ENCODE data around the gene FIZ1. TPM values are rescaled to one million over a fixed set of nuclear protein-coding genes. Genes with fewer than 3 reads are reported as not detected.
"Not testable (repeated sequence)": the region's sequence is repeated elsewhere in the genome, so short reads cannot be mapped to it uniquely, and the experiment has no call there.

FIZ1 gene
- total RNA-seq, 1 donor from 2014 or later: 3.3 TPM

- DNase-seq (ENCODE audit: low spot score in 2 of 2): peak in 1 of 2 donors; percentile 46
- FAIRE-seq: no peak
Observed at GRCh38 chr19:55579766-55580621, 19.3 kb downstream of the FIZ1 start.

DNA sequence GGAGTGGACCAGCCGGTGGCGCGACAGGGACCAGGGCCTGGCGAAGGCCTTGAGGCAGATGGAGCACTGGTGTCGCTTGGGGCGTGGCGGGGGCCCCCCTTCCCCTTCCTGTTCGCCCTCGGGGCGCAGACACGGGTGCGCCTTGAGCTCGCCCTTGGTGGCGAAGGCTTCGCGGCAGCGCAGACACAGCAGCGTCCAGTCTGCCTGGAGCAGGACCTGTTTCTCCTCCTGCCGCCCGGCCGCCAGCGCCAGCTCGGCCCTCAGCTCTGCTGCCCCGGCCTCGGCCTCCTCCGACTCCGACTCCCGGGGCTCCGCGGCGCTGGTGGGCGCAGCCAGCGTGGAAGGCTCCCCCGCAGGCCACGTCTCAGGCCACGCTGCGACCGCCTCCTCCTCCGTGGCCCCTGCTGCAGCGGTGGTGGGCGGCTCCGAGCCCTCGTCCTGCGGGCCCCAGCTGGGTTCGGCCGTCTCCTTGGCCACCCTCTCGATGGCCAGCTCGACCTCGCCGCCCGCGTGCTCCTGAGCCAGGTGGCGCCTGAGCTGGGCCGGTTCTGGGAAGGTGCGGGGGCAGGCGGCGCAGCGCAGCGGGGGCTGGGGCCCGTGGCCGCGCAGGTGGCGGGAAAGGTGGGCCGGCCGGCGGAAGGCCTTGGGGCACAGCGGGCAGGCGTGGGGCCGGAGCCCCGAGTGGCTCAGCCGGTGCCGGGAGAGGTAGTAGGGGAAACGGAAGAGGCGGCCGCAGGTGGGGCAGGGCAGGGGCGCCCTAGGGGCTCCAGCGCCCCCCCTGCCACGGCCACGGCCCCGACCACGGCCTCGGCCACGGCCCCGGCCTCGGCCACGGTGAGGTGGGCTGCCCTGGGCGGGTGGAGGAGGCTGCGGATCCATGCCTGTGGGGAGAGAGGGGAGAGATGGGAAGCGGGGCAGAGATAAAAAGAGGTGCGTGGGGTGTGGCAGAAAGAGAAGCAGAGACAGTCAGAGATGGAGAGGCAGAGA is 20.3 kb downstream of the FIZ1 start:
- no peak for DNase-seq (ENCODE audit: low spot score in 2 of 2)
- no peak for FAIRE-seq

GRCh38 chr19:55578031-55578760 is 21.1 kb downstream of the FIZ1 start:
- no peak for DNase-seq (ENCODE audit: low spot score in 2 of 2)
- FAIRE-seq: no peak

DNA sequence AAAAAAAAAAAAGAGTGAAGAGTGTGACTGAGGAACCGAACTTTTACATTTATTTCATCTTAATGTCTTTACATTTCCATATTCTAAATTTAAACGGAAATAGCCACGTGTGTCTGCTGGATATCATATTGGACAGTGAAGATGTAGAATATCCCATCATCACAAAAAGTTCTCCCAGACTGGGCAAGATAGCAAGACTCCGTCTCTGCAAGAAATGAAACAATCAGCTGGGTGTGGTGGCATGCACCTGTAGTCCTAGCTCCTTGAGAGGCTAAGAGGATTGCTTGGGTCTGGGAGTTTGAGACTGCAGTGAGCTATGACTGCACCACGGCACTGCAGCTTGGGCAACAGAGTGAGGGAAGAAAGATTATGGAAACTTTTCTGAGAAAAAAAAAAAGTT is 22.6 kb downstream of the FIZ1 start:
- FAIRE-seq: no peak
- DNase-seq (ENCODE audit: low spot score in 2 of 2): no peak

- FAIRE-seq; DNase-seq (ENCODE audit: low spot score in 2 of 2): not testable (repeated sequence)
Observed at GRCh38 chr19:55573929-55574328, 25.4 kb downstream of the FIZ1 start.

- FAIRE-seq; DNase-seq (ENCODE audit: low spot score in 2 of 2): not testable (repeated sequence)
Observed at GRCh38 chr19:55569477-55569876, 29.8 kb downstream of the FIZ1 start.

DNA sequence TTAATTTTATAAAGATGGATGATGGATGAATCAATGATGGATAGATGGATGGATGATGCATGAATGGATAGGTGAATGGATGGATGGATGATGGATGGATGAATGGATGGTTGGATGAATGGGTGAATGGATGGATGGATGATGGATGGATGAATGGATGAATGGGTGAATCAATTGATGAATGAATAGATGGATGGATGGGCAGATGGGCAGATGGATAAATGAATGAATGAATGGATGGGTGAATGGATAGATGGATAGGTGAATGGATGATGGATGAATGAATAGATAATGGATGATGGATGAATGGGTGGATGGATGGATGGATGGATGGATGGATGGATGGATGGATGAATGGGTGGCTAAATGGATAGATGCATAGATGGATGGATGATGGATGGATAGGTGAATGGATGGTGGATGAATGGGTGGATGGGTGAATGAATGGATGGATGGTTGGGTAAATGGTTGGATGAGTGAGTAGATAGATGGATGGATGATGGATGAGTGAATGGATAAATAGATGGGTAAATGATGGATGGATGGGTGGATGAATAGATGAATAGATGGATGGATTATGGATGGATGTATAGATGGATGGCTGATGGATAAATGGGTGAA is 31.5 kb downstream of the FIZ1 start:
- FAIRE-seq (no peak), DNase-seq (ENCODE audit: low spot score in 2 of 2) (no peak)

DNA sequence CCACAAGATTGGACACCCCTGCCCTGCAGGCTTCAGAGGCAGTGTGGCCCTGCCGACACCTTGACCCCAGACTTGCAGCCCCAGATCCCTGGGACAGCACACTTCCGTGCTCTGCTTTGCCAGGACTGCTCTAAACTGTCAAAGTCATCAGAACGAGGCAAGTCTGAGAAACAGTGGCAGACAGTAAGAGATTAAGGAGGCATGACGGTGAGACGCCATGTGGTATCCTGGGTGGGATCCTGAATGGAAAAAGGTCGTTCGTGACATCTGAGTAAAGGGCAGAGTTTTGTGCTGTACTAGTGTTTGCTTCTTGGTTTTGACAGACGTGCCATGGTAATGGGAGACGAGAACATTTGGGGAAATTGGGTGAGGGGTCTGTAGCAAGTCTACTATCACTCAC is 32.5 kb downstream of the FIZ1 start:
- DNase-seq (ENCODE audit: low spot score in 2 of 2) (no peak), FAIRE-seq (no peak)

DNA sequence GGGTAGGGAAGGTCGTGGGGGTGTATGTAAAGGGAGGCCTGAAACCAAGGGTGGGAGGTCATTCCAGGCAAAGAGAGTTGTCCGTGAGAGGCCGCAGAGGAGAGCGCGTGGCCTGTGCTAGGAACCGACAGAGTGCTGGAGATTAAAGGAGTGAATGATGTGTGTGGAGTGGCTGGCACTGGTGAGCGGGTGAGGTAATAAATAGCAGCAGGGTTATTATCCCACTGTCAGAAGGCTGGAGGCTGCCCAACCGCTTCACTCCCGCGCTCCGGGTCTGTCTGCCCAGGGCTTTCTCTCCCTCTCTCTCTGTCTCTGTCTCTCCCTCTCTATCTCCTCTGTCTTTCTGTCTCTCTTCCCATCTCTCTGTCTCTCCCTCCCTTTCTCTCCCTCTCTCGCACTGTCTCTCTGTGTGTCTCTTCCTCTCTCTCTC is 36.0 kb downstream of the FIZ1 start:
- no peak for FAIRE-seq
- no peak for DNase-seq (ENCODE audit: low spot score in 2 of 2)

GRCh38 chr19:55559684-55560083 is 39.6 kb downstream of the FIZ1 start:
- DNase-seq (ENCODE audit: low spot score in 2 of 2) (no peak), FAIRE-seq (no peak)

- FAIRE-seq: no peak
- no peak for DNase-seq (ENCODE audit: low spot score in 2 of 2)
Observed at GRCh38 chr19:55554741-55555152, 44.6 kb downstream of the FIZ1 start.

DNA sequence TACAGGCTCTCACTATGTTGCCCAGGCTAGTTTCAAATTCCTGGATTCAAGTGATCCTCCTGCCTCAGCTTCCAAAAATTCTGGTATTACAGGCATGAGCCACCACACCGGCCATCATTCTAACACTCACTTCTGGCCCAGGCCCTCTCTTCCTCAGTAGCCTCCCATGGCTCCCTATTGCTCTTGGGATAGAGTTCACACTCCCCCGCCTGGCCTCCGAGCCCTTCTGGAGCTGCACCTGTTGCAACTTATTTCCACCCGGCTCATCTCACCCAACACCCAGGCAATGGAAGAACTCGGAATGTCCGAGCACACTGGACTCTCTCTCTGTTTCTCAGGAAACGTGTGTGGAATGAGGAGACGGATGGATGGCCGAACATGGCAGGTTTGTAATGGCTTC is 45.0 kb downstream of the FIZ1 start:
- DNase-seq (ENCODE audit: low spot score in 2 of 2) (no peak), FAIRE-seq (no peak)

GRCh38 chr19:55553217-55554182 is 45.8 kb downstream of the FIZ1 start:
- FAIRE-seq (no peak), DNase-seq (ENCODE audit: low spot score in 2 of 2) (no peak)

DNA sequence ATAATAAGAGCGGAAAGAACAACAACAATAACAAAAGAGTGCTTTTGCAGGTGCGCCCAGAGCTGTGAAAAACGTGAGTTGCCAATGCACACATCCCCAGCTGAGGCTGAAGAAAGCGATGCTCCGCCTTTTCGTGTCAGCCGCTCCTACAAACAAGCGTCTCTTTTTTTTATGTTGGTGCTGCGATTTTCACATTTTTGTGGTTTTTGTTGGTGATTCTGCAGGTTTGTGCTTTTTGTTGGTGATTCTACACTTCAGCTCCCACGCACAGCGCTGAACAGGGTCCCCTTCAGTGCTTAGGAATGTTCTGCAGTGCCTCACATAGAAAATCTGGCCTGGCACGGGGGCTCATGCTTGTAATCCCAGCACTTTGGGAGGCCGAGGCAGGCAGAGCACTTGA is 46.7 kb downstream of the FIZ1 start:
- no peak for FAIRE-seq
- DNase-seq (ENCODE audit: low spot score in 2 of 2): no peak

GRCh38 chr19:55552206-55552605 is 47.1 kb downstream of the FIZ1 start:
- FAIRE-seq (no peak), DNase-seq (ENCODE audit: low spot score in 2 of 2) (no peak)

- no peak for DNase-seq (ENCODE audit: low spot score in 2 of 2)
- no peak for FAIRE-seq
Observed at GRCh38 chr19:55550321-55550650, 49.0 kb downstream of the FIZ1 start.

- no peak for FAIRE-seq
- DNase-seq (ENCODE audit: low spot score in 2 of 2): no peak
Observed at GRCh38 chr19:55549500-55550320, 49.6 kb downstream of the FIZ1 start.
